K562 (cell line): ENCODE results near the gene MYMX. TPM values are rescaled to one million over a fixed set of nuclear protein-coding genes. Genes with fewer than 3 reads are reported as not detected.

ENCODE experiments used
- CAMTA2 ChIP-seq: fragments of 250-450 bp; sonication (Bioruptor Pico); conservative IDR thresholded peaks from 2 replicates; pipeline ENCODE4 v1.5.1; 2022
- EGR1 ChIP-seq: fragments of 450-650 bp; conservative IDR thresholded peaks from 2 replicates; pipeline ENCODE4 v1.6.1; 2017; ENCODE audit warnings: mild to moderate bottlenecking
- KDM5B ChIP-seq: fragments of 200-600 bp; sonication (generic); IDR thresholded peaks from 2 replicates; pipeline ENCODE4 v1.6.1; 2012; ENCODE audit warnings: low read depth, mild to moderate bottlenecking, moderate library complexity, low read length, control low read depth, inconsistent platforms; ENCODE audit not compliant: insufficient replicate concordance
- MCM7 ChIP-seq, 2 experiments: fragments of 450-650 bp; IDR thresholded peaks; 2 replicates each; pipeline ENCODE4 v1.6.1; 2016 to 2018
- MECOM ChIP-seq: fragments of 250-450 bp; sonication (Bioruptor Pico); IDR thresholded peaks from 2 replicates; pipeline ENCODE4 v1.8.0; 2022; ENCODE audit warnings: inconsistent platforms
- NFYB ChIP-seq: IDR thresholded peaks from 2 replicates; pipeline ENCODE4 v1.6.1; 2011; ENCODE audit warnings: mild to moderate bottlenecking, moderate library complexity; ENCODE audit not compliant: insufficient read length; ENCODE audit errors: extremely low read depth
- SAP30 ChIP-seq: fragments of 200-600 bp; sonication (generic); IDR thresholded peaks from 2 replicates; pipeline ENCODE4 v1.6.1; 2012; ENCODE audit warnings: borderline replicate concordance, low read depth, mild to moderate bottlenecking, moderate library complexity, low read length, control low read depth, inconsistent platforms; ENCODE audit not compliant: insufficient read depth, poor library complexity, severe bottlenecking
- SNRNP70 ChIP-seq: fragments of 200-400 bp; formaldehyde crosslinking; optimal IDR thresholded peaks from 2 replicates; pipeline ENCODE3; 2017; ENCODE audit warnings: low read depth, low read length
- STAT6 ChIP-seq: sonication (generic); formaldehyde crosslinking; IDR thresholded peaks from 2 replicates; pipeline ENCODE4 v1.8.1; 2023; ENCODE audit warnings: mild to moderate bottlenecking, missing genetic modification reagents
- TRIM24 ChIP-seq, 2 experiments: fragments of 450-650 bp; IDR thresholded peaks; 2 replicates each; pipeline ENCODE4 v1.6.1; 2016
- polyA plus RNA-seq, 8 experiments: library from polyadenylated mRNA; depleted of rRNA in 4 of 8; stranded (reverse) in 5 of 8; unstranded in 3 of 8; fragments of >200 nt; fragmentation: Nextera tagmentation in 2 of 8; fragmentation: Illumina TruSeq in 1 of 8; extraction: Ambion mirVana in 2 of 8; extraction: Trizol in 1 of 8; gene quantifications; 2 replicates each; pipeline versions ENCODE4 v1.2.1 to v1.2.3, GENCODE V29; 2011 to 2014; ENCODE audit warnings: inconsistent platforms in 1 of 8, missing spikeins in 1 of 8
- total RNA-seq, 7 experiments: library from RNA; depleted of rRNA in 6 of 7; stranded (reverse); fragments of >200 nt in 6 of 7; fragmentation: Illumina TruSeq in 2 of 7; extraction: Trizol in 2 of 7; gene quantifications; 2 replicates each; pipeline versions ENCODE4 v1.2.1 to v1.2.3, GENCODE V29; 2011 to 2021; ENCODE audit warnings: low replicate concordance in 1 of 7
- TF ChIP-seq, protein P1 (sequence below): fragments of 450-650 bp; IDR thresholded peaks from 2 replicates; pipeline ENCODE4 v1.6.1; 2016; ENCODE audit warnings: mild to moderate bottlenecking, moderate library complexity
- TF ChIP-seq, protein P2 (sequence below): fragments of 450-650 bp; IDR thresholded peaks from 2 replicates; pipeline ENCODE4 v1.6.1; 2017; ENCODE audit warnings: mild to moderate bottlenecking, moderate library complexity

MYMX gene
- total and polyA plus RNA-seq, 9 of the 15 experiments (the other 6 are each of a cell fraction or from before 2014, with no cell fraction given): 0.12 TPM; not detected in 8

DNA sequence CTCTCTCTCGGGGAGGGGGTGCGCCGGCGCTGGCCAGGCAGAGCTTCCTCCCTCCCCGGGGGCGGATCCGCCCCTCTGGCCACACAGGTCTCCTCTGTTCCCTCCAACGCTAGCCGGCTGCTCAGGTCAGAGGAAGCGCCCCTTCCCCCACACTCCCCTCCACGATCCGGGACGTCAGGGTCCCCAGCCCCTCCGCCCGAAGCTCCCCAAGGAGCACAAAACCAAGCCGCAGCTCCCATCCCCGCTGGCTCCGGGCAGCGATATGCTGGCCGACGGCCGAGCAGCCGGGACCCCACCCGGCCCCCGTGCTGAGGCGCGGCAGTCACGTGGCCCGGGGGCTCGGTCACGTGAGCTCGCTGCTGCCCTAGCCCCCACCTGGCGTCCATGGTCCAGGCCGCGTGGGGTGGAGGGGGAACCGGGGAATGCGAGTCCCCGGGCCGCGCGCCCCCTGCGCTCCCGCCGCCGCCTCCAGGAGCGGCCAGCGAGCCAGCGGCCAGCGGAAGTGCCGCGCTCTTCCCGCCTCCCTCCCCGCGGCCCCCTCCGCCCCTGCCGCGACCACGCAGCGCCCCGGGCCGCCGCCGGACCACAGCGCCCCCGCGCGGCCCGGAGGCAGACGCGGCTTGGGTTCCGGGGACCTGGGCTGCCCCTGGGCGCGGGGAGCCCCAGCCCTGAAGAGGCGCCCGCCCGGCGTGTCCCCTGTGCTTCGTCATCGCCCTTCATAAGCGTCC lies 40.5 kb downstream of the MYMX start, which contains the start of gene SLC35B2 (continued):
- TF ChIP-seq MCM7 (IDR thresholded peaks at IDR 0.05) (no peak), SNRNP70 (no peak), KDM5B (peak; percentile 87), MECOM (CRISPR knock-in tag) (no peak), STAT6 (CRISPR knock-in tag) (no peak), TRIM24 (IDR thresholded peaks at IDR 0.05) (peak in 1 of 2 experiments; percentile 54; a peak in 1 of 4 replicates), SAP30 (peak; percentile 73), NFYB (no peak), CAMTA2 (CRISPR knock-in tag) (no peak), EGR1 (peak; percentile 89)
- TF ChIP-seq, protein P1, sequence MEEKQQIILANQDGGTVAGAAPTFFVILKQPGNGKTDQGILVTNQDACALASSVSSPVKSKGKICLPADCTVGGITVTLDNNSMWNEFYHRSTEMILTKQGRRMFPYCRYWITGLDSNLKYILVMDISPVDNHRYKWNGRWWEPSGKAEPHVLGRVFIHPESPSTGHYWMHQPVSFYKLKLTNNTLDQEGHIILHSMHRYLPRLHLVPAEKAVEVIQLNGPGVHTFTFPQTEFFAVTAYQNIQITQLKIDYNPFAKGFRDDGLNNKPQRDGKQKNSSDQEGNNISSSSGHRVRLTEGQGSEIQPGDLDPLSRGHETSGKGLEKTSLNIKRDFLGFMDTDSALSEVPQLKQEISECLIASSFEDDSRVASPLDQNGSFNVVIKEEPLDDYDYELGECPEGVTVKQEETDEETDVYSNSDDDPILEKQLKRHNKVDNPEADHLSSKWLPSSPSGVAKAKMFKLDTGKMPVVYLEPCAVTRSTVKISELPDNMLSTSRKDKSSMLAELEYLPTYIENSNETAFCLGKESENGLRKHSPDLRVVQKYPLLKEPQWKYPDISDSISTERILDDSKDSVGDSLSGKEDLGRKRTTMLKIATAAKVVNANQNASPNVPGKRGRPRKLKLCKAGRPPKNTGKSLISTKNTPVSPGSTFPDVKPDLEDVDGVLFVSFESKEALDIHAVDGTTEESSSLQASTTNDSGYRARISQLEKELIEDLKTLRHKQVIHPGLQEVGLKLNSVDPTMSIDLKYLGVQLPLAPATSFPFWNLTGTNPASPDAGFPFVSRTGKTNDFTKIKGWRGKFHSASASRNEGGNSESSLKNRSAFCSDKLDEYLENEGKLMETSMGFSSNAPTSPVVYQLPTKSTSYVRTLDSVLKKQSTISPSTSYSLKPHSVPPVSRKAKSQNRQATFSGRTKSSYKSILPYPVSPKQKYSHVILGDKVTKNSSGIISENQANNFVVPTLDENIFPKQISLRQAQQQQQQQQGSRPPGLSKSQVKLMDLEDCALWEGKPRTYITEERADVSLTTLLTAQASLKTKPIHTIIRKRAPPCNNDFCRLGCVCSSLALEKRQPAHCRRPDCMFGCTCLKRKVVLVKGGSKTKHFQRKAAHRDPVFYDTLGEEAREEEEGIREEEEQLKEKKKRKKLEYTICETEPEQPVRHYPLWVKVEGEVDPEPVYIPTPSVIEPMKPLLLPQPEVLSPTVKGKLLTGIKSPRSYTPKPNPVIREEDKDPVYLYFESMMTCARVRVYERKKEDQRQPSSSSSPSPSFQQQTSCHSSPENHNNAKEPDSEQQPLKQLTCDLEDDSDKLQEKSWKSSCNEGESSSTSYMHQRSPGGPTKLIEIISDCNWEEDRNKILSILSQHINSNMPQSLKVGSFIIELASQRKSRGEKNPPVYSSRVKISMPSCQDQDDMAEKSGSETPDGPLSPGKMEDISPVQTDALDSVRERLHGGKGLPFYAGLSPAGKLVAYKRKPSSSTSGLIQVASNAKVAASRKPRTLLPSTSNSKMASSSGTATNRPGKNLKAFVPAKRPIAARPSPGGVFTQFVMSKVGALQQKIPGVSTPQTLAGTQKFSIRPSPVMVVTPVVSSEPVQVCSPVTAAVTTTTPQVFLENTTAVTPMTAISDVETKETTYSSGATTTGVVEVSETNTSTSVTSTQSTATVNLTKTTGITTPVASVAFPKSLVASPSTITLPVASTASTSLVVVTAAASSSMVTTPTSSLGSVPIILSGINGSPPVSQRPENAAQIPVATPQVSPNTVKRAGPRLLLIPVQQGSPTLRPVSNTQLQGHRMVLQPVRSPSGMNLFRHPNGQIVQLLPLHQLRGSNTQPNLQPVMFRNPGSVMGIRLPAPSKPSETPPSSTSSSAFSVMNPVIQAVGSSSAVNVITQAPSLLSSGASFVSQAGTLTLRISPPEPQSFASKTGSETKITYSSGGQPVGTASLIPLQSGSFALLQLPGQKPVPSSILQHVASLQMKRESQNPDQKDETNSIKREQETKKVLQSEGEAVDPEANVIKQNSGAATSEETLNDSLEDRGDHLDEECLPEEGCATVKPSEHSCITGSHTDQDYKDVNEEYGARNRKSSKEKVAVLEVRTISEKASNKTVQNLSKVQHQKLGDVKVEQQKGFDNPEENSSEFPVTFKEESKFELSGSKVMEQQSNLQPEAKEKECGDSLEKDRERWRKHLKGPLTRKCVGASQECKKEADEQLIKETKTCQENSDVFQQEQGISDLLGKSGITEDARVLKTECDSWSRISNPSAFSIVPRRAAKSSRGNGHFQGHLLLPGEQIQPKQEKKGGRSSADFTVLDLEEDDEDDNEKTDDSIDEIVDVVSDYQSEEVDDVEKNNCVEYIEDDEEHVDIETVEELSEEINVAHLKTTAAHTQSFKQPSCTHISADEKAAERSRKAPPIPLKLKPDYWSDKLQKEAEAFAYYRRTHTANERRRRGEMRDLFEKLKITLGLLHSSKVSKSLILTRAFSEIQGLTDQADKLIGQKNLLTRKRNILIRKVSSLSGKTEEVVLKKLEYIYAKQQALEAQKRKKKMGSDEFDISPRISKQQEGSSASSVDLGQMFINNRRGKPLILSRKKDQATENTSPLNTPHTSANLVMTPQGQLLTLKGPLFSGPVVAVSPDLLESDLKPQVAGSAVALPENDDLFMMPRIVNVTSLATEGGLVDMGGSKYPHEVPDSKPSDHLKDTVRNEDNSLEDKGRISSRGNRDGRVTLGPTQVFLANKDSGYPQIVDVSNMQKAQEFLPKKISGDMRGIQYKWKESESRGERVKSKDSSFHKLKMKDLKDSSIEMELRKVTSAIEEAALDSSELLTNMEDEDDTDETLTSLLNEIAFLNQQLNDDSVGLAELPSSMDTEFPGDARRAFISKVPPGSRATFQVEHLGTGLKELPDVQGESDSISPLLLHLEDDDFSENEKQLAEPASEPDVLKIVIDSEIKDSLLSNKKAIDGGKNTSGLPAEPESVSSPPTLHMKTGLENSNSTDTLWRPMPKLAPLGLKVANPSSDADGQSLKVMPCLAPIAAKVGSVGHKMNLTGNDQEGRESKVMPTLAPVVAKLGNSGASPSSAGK: peak; percentile 81
- TF ChIP-seq, protein P2, sequence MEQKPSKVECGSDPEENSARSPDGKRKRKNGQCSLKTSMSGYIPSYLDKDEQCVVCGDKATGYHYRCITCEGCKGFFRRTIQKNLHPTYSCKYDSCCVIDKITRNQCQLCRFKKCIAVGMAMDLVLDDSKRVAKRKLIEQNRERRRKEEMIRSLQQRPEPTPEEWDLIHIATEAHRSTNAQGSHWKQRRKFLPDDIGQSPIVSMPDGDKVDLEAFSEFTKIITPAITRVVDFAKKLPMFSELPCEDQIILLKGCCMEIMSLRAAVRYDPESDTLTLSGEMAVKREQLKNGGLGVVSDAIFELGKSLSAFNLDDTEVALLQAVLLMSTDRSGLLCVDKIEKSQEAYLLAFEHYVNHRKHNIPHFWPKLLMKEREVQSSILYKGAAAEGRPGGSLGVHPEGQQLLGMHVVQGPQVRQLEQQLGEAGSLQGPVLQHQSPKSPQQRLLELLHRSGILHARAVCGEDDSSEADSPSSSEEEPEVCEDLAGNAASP: no peak
